ENCODE measurements around the gene ZNF846.
"Not testable (repeated sequence)": the region's sequence is repeated elsewhere in the genome, so short reads cannot be mapped to it uniquely, and the experiment has no call there.

The ZNF846 gene

GRCh38 chr19:9785367-9786331 is 17.1 kb upstream of the ZNF846 start:
- DNase-seq (ENCODE audit: low spot score) = peak; percentile 89

DNA sequence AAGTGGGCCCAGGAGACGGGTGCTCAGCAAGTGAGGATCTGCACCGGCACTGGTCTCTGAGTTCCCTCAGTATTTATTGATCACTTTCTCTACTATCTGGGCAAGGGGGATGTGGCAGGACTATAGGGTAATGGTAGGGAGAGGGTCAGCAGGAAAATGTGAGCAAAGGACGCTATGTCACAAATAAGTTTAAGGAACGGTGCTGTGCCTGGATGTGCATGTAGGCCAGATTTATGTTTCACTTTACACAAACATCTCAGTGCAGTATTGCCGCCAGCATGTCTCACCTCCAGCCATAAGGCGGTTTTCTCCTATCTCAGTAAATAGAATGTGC is 15.6 kb upstream of the ZNF846 start:
- DNase-seq (ENCODE audit: low spot score) = not testable (repeated sequence)

DNA sequence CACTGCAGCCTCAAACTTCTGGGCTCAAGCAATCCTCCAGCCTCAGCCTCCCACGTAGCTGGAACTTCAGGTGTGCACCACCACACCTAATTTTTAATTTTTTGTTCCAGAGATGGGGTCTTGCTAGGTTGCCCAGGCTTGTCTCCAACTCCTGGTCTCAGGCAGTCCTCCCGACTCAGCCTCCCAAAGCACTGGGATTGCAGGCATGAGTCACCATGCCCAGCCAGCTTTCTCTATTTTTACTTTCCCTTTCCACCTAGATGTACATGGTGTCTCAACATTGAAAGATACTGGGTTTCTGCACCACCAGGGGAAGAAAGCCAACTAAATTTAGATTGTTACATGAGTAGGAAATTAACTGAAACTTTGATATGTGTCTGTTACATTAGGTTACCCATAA is 13.8 kb upstream of the ZNF846 start:
- no peak for DNase-seq (ENCODE audit: low spot score)

DNA sequence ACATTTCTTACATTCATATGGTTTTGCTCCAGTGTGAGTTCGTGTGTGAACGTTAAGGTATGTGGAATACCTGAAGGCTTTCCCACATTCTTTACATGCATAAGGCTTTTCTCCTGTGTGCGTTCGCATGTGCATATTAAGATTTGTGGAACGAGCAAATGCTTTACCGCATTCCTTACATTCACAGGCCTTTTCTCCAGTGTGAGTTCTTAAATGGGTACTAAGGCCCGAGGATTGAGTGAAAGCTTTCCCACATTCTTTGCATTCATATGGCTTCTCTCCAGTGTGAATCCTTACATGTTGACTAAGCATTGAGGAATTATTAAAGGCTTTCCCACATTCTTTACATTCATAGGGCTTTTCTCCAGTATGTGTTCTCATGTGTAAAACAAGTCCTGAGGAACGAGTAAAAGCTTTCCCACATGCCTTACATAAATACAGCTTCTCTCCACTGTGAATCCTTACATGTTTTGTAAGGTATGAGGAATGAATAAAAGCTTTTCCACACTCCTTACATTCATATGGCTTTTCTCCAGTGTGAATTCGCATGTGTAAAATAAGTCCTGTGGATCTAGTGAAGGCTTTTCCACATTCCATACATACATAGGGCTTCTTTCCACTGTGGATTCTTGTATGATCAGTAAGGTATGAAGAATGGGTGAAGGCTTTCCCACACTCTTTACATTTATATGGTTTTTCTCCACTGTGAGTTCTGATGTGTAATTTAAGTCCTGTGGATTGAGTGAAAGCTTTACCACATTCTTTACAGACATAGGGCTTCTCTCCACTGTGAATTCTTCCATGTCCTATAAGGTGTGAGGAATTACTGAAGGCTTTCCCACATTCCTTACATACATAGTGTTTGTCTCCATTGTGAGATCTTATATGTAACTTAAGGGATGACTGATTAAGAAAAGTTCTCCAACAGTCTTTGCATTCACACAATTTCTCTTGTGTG is 10.7 kb downstream of the ZNF846 start:
- no peak for DNase-seq (ENCODE audit: low spot score)

DNA sequence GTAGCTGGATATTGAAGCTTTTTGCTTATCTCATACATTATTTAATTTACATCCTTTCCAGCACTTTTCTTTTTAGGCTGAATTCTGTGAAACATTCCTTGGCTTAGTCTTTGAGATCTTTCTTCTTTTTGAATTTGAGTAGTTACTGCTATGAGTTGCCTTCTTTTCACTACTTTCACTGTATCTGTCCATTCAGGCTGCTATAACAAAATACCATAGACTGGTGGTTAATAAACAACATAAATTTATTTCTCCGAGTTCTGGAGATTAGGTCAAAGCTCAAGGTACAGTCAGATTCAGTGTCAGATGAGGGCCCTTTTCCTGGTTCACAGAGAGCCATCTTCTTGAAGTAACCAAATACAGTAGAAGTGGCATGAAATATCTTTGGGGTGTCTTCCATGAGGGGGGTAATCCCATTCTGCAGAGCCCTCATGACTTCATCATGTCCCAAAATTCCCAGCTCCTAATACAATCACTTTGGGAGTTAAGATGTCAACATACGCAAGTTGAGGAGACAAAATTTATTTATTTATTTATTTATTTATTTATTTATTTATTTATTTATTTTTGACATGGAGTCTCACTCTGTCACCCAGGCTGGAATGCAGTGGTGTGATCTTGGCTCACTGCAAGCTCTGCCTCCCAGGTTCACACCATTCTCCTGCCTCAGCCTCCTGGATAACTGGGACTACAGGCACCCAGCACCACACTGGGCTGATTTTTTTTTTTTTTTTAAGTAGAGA is 15.7 kb downstream of the ZNF846 start:
- no peak for DNase-seq (ENCODE audit: low spot score)

GRCh38 chr19:9751446-9751845 is 17.1 kb downstream of the ZNF846 start:
- DNase-seq (ENCODE audit: low spot score) = no peak

DNA sequence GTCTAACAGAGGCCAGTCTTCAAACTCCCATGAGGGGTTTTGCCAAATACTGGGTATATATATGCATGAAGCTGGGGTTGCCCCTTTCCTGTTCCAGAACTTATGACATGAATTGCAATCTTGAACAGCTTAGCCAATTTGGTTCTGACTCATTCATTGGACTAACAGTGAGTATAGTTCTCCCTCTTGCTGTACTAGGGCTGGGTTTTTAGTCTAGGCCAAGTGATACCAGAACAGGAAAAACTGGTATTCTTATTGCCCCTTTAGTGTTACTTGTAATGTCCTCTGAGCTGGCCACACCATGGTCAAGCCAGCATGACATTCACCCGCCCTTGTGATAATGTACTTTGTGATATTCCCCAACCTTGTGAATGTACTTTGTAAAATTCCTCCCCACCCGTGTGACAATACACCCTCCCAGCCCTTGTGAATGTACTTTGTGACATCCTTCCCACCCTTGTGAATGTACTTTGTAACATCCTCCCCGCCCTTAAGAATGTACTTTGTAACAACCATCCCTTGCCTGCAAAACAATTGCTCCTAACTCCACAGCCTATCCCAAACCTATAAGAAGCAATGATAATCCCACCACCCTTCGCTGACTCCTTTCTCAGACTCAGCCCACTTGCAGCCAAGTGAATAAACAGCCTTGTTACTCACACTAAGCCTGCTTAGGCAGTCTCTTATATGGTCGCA is 26.9 kb downstream of the ZNF846 start:
- DNase-seq (ENCODE audit: low spot score) = no peak

- no peak for DNase-seq (ENCODE audit: low spot score)
These were observed 32.6 kb downstream of the ZNF846 start for GRCh38 chr19:9735986-9736385.

DNA sequence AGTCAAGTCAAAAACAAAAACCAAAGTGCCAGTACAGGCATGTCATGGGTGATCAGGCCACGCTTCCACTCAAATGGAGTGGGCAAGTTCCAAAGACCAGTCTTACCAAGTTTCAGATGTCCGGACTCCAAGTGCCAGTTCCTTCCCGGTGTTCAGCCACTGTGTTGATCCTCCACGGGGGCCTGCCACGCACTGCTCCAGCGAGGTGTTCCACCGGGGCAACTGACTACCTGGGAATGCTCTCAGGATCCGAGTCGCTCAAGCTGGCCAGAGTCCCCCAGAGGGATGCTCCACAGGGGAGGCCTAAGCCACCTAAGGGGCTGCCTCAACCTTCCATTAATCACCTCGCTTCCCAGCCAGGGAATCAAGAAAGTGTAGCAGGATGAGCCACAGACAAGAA is 38.5 kb downstream of the ZNF846 start:
- not testable (repeated sequence) for DNase-seq (ENCODE audit: low spot score)

- no peak for DNase-seq (ENCODE audit: low spot score)
These were observed 39.4 kb downstream of the ZNF846 start for GRCh38 chr19:9729162-9729561.

DNA sequence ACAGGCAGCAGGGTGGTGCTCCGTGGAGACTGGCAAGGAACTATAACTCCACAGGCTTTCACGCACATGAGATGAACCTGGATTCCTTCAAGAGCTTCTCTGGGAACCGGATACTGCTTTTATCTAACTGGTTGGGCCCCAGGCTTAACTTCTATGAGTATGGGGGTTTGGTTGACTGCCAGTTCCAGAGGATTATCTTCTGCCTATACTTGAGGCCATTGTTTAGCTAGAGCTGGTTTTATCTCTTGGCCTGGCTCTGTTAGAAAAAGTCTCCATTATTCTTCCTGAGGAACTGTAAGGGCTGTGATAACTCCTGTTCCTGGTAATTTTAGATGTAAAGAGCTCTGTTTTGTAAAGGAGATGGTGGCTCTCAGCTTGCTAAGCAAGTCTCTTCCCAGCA is 40.9 kb downstream of the ZNF846 start:
- DNase-seq (ENCODE audit: low spot score) = no peak

- DNase-seq (ENCODE audit: low spot score) = not testable (repeated sequence)
These were observed 42.9 kb downstream of the ZNF846 start for GRCh38 chr19:9725508-9726201.

DNA sequence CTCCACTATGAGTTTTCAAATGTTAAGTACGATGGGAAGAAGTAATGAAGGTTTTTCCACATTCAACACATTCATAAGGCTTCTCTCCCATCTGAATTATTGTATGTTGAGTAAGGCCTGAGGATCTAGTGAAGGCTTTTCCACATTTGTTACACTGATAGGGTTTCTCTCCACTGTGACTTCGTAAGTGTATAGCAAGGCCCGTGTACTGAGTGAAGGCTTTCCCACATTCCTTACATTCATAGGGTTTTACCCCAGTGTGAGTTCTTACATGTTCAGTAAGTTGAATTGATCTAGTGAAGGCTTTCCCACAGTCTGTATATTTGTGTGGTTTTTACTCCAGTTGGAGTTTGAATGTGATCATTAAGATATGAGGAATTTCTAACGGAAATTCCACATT is 44.4 kb downstream of the ZNF846 start:
- DNase-seq (ENCODE audit: low spot score) = no peak

- peak; percentile 68 for DNase-seq (ENCODE audit: low spot score)
These were observed 46.7 kb downstream of the ZNF846 start for GRCh38 chr19:9721861-9722260.

DNA sequence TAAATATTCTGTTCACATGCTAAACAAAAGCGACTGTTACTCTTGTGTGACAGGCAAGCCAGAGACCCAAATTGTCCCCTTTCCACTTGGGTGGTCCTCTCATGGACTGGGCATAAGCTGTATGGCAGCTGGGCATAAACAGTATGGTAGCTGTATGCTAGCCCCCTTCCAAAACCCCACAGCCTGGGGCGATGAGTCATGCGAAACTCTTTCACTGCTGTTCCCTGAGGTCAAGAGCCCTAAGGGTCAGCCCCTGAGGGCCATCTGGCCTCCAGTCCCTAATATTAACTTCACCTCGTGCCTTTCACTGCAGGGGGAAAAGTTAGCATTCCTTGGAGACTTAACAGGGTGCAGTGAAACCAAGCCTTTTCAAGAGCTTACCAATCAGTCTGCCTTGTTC is 48.0 kb downstream of the ZNF846 start:
- no peak for DNase-seq (ENCODE audit: low spot score)

- no peak for DNase-seq (ENCODE audit: low spot score)
These were observed 56.7 kb downstream of the ZNF846 start for GRCh38 chr19:9711815-9712214.

- no peak for DNase-seq (ENCODE audit: low spot score)
These were observed 59.2 kb downstream of the ZNF846 start for GRCh38 chr19:9709305-9709704.

- DNase-seq (ENCODE audit: low spot score) = no peak
These were observed 62.7 kb downstream of the ZNF846 start for GRCh38 chr19:9705836-9706235.

DNA sequence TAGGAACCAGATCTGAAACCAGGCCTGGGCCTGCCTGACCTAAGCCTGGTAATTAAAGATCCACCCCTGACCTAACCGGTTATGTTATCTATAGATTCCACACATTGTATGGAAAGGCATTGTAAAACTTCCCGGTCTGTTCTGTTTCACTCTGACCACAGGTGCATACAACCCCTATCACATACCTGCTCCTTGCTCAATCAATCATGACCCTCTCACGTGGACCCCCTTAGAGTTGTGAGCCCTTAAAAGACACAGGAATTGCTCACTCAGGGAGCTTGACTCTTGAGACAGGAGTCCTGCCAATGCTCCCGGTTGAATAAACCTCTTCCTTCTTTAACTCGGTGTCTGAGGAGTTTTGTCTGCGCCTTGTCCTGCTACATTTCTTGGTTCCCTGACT is 66.4 kb downstream of the ZNF846 start:
- no peak for DNase-seq (ENCODE audit: low spot score)
